NOMO-1 treated with dmso at 0.1 percent for 144 hours (cell line): Measurements from ENCODE around the gene PALLD.

ENCODE experiments used
- DNase-seq: peaks from one replicate; lab custom pipeline; 2025; ENCODE audit not compliant: unreplicated experiment; lab: John Stamatoyannopoulos, UW

The PALLD gene

GRCh38 chr4:168666531-168666930 lies 169.7 kb downstream of the PALLD start:
- no peak for DNase-seq

GRCh38 chr4:168667376-168667775 lies 170.5 kb downstream of the PALLD start:
- DNase-seq = no peak

- DNase-seq = no peak
These were observed 171.1 kb downstream of the PALLD start for GRCh38 chr4:168667921-168668320.

- no peak for DNase-seq
These were observed 176.6 kb downstream of the PALLD start for GRCh38 chr4:168673476-168673875.

DNA sequence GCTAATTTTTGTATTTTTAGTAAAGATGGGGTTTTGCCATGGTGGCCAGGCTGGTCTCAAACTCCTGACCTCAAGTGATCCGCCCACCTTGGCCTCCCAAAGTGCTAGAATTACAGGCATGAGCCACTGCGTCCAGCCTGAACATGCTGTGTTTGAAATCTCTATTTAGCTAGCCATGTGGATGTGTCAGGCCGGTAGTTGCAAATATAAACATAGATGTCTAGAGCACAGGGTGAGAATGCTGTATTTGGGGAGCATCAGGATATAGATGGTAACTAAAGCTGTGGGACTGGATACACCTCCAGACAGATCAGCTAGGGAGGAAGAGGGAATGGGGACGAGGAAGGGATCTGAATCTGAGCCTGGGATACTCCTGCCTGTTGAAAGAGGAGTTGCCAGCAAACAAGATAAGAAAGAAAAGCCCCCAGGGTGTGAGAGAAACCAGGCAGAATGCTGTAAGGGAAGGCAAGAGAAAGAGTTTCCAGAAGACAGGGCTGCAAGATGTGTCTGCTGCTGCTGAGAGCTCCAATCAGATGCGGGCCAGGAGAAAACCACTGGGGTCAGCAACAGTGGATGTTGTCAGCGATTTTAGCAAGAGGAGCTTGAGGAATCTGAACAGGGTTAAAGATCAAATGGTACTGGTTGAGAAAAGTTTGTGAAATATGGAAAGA lies 177.4 kb downstream of the PALLD start:
- no peak for DNase-seq

- no peak for DNase-seq
These were observed 178.0 kb downstream of the PALLD start for GRCh38 chr4:168674866-168675265.

GRCh38 chr4:168677063-168677462 lies 180.2 kb downstream of the PALLD start:
- no peak for DNase-seq

DNA sequence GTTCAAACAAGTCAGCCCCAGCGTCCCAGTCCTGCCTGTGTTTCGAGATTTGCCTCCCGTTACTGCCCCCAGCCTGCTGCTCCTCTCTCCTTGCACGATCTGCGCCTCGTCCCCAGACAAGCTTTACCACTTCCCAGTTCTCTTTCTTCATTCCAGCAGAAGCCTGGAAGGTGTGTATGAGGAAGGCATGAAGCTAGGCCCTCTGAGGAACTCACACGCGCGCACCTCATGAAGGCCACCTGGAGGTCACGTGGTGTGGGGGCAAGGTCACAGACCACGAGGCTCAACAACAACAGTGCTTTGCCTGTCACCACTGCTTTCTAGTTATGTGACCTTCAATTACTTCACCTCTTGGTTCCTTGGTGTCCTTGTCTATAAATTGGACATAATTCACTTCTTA lies 181.0 kb downstream of the PALLD start:
- DNase-seq = no peak

DNA sequence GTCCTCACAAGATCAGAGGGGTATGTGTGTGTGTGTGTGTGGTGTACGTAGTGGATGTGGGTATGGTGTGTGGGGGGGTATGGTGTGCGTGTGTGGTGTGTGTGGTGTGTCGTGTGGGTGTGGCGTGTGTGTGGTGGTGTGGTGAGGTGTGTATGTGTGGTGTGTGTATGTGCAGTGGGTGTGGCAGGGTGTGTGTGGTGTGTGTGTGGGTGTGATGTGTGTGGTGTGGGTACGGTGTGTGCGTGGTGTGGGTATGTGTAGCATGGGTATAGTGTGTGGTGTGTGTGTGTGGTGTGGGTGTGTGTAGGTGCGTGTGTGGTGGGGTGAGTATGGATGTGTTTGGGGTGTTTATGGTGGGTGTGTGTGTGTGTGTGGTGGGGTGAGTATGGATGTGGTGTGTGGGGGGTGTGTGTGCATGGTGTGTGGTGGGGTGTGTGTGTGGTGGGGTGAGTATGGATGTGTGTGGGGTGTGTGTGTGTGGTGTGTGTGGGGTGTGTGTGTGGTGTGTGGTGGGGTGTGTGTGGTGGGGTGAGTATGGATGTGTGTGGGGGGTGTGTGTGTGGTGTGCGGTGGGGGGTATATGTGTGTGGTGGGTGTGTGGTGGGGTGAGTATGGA lies 182.0 kb downstream of the PALLD start:
- DNase-seq = no peak

GRCh38 chr4:168679397-168679796 lies 182.5 kb downstream of the PALLD start:
- DNase-seq = no peak

DNA sequence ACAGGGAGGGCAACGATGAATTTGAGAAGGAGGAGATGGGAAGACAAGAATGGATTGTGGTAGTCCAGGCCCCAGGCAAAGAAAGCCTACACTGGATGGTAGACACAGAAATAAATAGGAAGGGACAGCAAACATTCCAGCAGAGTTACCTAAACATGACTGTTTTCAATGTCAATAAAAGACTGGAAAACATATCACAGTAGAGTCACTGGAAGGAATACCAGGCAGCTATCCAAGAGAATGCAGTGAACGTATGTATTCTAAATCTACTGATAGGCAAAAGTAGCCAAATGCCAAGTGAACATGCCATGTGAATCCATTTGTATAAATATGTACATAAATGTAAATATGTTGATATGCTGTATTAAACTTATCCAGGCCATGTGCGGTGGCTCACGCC lies 183.0 kb downstream of the PALLD start:
- no peak for DNase-seq

DNA sequence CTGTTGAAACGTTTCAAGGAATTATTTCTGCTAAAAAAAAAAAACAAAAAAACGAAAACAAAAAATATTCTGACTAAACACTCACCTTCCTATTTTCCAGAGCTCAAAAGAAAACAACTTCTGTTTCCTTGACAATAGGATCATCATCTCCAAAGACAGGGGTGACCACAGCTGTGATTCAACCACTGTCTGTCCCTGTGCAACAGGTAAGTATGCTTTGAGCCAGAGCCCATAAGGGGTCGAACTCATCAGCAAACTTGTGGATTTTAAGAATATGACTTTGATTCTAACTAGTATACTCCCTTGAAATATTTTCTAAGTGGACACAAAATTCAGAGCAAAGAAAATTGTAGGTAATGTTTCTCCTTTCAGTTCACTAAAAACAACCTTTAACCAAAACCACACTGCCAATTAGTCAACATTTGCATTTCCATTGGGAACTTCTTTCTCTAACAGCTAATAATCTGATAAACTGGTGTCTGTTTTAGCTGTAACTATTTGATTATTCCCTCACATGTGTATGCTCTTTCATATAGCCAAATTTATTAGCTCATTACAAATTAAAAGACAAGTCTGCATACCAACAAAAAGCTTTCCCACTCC lies 186.1 kb downstream of the PALLD start:
- no peak for DNase-seq

- DNase-seq = no peak
These were observed 186.7 kb downstream of the PALLD start for GRCh38 chr4:168683595-168683994.

- DNase-seq = no peak
These were observed 188.4 kb downstream of the PALLD start for GRCh38 chr4:168685136-168685809.

DNA sequence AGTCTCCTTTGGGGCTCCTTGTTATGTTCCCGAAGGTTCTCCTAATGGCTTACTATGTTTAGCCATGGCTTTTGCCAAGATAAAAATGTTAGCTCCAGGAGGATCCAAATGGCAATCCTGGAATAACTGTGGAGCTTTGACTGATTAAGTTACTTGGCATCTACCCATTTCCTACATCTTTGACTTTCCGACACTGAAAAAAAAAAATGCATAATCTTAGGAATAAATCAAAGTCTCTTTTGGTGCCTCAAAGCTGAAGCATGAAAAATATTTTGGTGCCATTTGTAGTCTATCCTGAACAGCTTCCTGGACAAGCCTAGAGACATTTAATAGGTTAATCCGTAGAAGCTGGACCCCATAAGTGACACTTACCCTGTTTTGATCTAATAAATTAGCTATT lies 191.7 kb downstream of the PALLD start:
- DNase-seq = no peak

GRCh38 chr4:168689791-168690190 lies 192.9 kb downstream of the PALLD start:
- no peak for DNase-seq

GRCh38 chr4:168690199-168690598 lies 193.3 kb downstream of the PALLD start:
- DNase-seq = no peak

DNA sequence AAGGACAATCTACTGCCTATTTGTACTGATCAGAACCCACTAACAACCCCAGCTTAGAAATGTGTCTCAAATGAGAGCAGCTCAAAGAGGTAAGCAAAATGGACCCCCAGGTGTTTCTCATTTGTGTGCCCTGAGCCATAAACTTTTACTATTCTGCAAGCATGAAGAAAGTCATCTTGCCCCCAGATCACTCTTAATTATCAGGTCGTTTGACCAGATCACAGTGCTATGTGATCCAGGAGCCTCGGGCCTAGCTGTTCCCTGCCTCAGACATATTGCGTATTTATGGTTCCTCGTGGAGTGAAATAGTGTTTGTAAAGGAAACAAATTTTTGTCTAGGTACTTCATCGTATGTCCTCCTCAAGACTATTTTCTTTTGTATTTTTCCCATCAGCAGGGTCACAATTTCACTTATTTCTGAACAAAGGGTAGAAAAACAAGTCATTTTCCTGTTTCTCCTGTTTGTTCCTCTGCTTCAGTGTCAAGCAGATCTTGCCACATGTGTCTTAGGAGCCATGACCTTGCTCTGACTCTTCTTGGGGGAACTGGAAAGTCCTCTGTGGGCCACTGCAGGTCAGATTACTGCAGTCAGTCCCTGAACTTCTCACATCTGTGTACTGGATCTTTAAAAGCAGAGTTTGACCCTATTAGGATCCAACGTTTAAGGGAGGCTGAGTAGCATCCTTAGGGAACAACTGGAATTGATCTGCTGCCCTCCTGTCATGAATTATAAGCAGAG lies 194.9 kb downstream of the PALLD start:
- DNase-seq = no peak

DNA sequence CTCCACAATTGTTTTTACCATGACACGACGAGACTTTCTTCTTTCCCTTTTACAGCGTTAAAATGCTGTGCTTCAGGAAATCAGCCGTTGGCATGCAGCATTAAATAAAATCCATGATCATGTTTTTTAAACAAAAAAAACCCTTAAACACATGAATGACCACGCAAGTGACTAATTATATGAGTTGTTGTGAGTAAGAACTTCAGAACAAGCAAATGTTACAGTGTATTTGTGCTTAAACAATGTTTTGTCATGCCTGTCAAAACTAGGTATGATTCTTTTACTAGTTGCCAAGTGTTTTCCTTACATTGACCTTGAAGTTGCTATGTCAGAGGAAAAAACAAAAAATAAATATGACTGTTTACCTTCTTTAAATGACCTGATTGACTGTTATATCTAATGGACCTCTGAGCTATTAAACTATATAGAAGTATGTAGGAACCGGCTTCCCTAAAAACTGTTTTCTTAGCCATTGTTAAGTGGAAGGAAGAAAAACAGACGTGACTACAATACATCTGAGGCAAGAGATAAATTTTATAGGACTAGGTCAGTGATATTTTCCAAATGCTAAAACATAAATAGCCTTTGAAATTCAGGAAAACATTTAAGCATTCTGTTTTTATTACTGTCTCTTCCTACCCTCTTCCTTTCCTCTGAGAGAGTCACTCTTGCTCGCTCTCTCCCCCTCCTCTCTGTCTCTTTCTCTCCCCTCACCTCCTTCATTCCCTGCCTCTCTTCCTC lies 197.1 kb downstream of the PALLD start:
- DNase-seq = no peak

GRCh38 chr4:168694667-168695066 lies 197.8 kb downstream of the PALLD start:
- DNase-seq = no peak

DNA sequence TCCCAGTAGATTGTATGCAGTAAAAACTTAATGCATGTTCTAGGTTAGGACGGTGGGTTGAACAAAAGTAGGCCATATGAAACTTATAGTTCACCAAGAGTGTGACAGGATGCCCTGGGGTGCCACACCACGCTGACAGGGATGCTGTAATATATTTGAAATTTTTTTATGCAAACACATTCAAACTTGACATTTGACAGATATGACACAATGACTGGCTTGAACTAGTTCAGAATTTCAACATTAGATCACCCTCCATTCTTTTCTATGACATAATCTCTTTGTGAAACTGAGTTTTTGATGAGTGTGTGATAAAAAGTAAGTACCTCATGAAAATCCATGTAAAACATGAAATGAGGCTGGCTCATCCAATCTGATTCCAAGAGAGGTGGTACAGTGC lies 198.4 kb downstream of the PALLD start:
- DNase-seq = no peak
